ENCODE results near the gene MROH2A.
"Not testable (repeated sequence)": the region's sequence is repeated elsewhere in the genome, so short reads cannot be mapped to it uniquely, and the experiment has no call there.

The MROH2A gene, protein sequence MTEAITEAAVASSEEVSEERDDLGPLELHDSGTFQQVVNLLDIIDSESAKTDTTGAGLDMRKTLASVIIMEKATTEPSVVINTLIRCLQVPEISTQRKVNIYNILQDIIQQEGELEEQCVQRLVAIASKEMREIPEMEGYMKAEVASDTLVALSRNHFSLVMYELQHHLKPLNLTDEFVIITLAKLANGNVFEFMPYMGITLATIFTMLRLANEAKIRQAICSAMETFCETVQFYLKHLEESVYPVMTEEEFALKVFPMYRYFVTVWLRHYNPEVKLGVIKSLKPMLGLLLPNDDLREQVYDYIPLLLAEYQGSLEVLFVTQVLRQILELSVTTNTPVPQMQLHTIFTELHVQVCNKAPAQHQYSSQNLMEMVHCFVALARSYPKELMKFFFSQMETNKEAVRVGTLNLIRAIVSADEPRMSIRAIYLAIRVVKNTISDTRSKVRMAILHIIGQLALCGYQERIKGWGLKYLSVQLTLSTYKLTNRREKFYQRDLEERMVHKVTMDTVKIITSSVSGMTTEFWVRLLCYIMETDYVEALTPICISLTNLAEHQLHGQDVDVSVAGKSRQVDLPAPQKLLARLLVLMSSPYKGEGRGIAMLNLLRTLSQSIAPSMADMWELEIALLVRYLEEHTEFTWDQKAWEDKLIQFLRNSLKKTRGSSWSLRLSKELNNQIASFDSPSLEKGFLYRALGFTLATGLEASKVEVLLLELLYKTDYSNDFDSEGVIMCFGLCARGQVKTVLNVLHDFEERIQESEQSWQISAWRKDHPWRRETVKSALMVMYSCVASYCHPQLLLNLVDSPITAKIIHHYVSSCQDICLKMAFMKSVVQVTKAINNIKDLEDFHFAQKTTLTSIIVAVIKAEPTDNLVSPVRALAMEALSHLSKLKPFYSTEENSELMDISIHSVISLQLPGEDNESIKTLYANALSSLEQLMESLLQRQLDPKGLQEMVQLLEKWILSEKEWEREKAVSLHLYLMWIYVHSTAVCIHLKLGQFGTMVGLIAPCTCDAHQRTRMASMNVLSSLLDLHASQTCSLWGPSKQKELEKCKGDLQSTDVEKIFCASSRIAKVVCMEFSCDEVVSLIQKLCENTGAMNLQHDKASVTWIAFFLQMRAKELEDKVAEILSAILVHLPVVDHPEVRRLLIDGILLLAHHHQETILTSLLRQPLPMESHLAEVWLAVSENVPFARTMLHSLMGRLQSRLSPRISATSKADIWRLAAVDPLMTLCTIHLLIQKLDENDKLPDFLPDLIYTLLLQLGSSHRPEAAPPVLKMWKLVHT (N-terminal part only)

DNA sequence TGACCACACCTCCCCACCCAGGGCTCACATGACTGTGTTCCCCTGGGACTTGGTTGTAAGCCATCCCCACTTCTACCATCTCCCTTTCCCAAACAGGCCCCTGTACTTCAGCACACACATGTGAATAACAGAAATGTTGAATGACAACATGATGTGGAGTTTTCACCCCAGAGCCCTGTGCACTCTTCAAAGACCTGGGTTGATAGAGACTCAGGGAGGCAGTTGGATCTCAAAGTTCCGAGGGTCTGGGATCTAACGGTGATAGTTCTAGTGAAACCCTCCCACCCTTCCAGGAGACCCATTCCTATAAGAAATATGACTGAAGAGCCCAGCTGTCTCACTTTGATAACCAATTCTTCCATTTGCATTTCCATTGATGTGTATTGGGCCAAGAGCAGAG is at the start of gene MROH2A:
Gene MROH2A, plus strand, starts transcription at position 301 of the 400 bp plus-strand sequence. CDS start 1,029 bp downstream, outside the sequence.
- TF ChIP-seq JUND (IDR thresholded peaks at IDR 0.05; ENCODE audit: low read depth), result no peak
- in situ Hi-C loops (cut with HindIII; ENCODE audit: low pct_unique_long_range_greater_than_20kb, low sequenced_read_pairs), result no loop called here

DNA sequence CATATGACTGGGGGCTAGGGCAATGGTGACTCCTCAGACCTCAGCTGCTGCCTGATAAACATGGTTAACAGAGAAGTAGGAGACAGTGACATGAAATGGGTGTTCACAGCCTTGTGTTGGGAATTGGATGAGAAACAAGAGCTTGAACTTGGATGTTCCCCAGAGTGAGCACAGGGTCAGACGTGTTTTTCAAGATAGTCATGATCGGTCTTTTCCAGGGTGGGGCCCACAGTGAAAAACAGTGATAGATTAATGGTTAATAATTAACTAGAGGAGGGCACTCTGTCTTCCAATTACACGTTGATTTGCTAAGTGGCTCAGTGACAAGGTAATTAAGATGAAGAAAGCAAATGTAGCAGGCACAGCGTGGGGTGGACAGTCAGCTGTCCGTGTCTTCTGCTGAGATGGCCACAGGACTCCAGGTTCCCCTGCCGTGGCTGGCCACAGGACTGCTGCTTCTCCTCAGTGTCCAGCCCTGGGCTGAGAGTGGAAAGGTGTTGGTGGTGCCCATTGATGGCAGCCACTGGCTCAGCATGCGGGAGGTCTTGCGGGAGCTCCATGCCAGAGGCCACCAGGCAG is 49.3 kb upstream of the MROH2A start, which contains the start of gene UGT1A3:
Gene UGT1A3, plus strand, starts transcription at position 320 of the 579 bp plus-strand sequence. Its CDS starts 85 bp downstream, at position 405.
- DNase-seq (ENCODE audit: low read depth in 1 of 2, low spot score in 1 of 2), result no peak
- in situ Hi-C loops (cut with HindIII; ENCODE audit: low pct_unique_long_range_greater_than_20kb, low sequenced_read_pairs), result no loop called here
- TF ChIP-seq JUND (IDR thresholded peaks at IDR 0.05; ENCODE audit: low read depth), result no peak

More for the DNA sequence above, at the start of gene MROH2A:
- DNase-seq (ENCODE audit: low read depth in 1 of 2, low spot score in 1 of 2), result no peak

DNA sequence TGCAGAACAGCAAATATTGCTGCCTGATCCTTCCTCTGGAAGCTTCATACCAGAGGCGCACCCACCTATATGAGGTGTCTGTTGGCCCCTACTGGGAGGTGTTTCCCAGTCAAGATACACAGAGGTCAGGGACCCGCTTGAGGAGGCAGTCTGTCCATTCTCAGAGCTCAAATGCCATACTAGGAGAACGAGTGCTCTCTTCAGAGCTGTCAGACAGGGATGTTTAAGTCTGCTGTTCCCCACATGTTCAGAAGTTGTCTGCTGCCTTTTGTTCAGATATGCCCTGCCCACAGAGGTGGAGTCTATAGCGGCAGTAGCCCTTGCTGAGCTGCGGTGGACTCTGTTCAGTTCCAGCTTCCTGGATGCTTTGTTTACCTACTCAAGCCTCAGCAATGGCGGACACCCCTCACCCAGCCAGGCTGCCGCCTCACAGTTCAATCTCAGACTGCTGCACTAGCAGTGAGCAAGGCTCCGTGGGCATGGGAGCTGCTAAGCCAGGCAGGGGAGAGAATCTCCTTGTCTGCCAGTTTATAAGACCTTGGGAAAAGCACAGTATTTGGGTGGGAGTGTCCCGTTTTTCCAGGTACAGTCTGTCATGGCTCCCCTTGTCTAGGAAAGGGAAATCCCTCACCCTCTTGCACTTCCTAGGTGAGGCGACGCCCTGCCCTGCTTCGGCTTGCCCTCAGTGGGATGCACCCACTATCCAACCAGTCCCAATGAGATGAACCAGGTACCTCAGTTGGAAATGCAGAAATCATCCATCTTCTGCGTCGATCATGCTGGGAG is 41.1 kb upstream of the MROH2A start:
- in situ Hi-C loops (cut with HindIII; ENCODE audit: low pct_unique_long_range_greater_than_20kb, low sequenced_read_pairs); DNase-seq (ENCODE audit: low read depth in 1 of 2, low spot score in 1 of 2): not testable (repeated sequence)

DNA sequence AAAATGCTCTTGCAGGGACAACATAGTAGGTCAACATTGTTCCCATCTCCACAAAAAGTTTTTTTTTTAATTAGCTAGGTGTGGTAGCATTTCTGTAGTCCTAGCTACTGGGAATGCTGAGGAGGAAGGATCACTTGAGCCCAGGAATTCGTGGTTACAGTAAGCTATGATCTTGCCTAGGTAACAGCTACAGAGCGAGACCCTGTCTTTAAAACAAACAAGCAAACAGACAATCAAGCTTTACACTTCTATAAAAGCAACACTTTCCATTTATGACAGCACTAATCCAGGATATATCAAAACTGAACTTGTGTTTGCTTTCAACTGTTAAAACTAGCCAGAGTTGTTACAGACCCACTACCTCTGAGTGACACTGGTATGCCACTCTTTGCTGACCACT is 37.3 kb upstream of the MROH2A start:
- in situ Hi-C loops (cut with HindIII; ENCODE audit: low pct_unique_long_range_greater_than_20kb, low sequenced_read_pairs), result no loop called here
- TF ChIP-seq JUND (IDR thresholded peaks at IDR 0.05; ENCODE audit: low read depth), result no peak
- no peak for DNase-seq (ENCODE audit: low read depth in 1 of 2, low spot score in 1 of 2)

DNA sequence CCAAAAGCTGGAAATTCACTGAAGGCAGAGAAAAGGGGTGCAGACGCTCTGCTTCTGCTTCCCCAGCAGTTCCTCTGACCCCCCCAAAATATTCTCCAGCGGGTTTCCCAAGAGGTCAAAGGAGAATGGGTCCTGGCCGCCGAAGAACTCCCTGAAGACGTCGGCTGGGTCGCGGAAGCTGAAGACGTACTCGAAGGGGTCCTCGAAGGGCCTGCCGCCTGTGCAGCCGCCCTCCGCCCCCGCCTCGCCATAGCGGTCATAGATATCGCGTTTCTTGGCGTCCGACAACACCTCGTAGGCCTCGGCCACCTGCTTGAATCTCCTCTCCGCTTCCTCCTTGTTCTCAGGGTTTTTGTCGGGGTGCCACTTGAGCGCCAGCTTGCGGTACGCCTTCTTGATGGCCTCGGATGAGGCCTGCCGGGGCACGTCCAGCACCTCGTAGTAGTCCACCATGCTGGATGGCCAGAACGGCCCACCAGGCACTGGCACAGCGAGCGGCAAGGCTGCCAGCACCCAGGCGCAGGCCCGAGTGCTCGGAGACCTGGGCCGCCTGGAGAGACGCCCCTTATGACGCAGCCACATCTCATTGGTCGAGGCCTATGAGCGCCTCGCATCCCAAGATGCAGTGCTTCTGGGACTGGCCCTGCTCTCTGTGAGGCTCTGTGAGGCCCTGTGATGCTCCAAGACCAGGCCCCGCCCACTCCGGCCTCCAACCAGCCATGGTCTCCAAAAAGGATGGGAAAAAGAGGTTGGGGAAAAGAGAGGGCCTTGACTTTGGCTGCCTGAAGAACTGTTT is 34.5 kb upstream of the MROH2A start:
- in situ Hi-C loops (cut with HindIII; ENCODE audit: low pct_unique_long_range_greater_than_20kb, low sequenced_read_pairs), result no loop called here
- TF ChIP-seq JUND (IDR thresholded peaks at IDR 0.05; ENCODE audit: low read depth), result no peak
- no peak for DNase-seq (ENCODE audit: low read depth in 1 of 2, low spot score in 1 of 2)

DNA sequence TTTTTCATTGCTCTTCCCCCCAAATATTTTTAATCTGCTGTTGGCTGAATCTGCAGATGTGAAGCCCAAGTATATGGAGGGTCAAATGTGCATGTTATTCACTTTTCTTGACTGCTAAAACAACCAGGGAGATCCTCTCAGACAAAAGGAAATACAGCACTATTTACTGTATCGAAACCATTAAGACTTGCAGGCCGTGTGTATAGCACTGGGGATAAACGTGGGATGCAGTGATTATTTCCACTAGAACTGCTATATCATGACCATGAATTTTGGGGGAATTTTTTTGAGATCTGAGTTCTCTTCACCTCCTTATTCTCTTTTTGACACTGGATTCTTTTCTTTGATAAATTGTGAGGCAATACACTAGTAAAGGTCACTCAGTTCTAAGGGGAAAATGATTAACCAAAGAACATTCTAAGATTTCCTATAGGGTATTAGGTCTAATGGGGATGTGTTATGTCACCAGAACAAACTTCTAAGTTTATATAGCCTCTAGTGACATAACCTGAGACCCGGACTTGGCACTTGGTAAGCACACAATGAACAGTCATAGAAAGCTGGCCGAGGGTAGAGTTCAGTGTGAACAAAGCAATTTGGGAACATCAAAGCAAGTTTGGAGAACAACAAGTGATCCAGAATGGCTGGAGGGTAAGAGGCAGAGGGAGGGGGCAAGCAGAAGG is 32.9 kb upstream of the MROH2A start:
- in situ Hi-C loops (cut with HindIII; ENCODE audit: low pct_unique_long_range_greater_than_20kb, low sequenced_read_pairs), result no loop called here
- DNase-seq (ENCODE audit: low read depth in 1 of 2, low spot score in 1 of 2), result no peak
- no peak for TF ChIP-seq JUND (IDR thresholded peaks at IDR 0.05; ENCODE audit: low read depth)

DNA sequence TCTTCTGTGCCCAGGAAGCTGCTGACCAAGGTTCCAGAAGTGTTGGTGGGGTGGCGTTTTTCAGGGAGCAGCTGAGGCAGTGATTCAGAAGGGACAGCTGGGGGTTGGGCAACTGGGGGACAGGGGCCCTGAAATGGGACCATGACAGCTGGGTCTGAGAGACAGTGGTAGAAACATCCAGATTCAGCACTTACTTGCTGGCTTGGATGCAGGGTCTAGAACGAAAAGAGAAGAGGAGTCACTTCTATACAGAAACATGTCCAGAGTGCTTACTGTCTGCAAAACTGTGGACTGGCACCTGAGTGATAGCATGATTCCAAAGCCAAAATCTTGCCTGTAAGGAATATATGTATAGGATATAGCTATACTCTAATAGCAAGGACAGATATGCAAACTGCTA is 32.3 kb upstream of the MROH2A start:
- in situ Hi-C loops (cut with HindIII; ENCODE audit: low pct_unique_long_range_greater_than_20kb, low sequenced_read_pairs); DNase-seq (ENCODE audit: low read depth in 1 of 2, low spot score in 1 of 2): not testable (repeated sequence)

DNA sequence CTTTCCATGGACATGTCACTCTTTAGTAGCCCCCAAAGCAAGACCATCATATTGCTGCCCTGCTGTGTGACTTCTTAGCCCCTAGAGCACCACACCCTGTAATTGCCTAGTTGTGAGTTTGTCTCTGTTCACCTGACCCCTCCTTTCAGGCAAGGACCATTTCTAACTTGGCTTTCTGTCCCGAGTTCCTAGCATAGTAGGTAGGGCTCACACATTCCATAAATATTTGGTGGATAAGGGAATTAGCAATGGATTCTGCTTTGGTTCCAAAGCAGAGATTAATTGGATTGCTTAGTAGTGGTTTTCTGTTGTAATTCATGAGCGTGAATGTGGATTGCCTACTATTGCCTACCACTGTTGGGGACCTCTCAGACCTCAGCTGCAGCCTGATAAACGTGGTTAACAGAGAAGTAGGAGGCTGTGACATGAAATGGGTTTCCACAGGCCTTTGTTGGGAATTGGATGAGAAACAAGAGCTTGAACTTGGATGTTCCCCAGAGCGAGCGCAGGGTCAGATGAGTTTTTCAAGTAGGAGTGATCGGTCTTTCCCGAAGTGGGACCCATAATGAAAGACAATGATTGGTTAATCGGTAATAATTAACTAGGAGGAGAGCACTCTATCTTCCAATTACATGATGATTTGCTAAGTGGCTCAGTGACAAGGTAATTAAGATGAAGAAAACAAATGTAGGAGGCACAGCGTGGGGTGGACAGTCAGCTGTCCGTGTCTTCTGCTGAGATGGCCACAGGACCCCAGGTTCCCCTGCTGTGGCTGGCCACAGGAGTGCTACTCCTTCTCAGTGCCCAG is 31.5 kb upstream of the MROH2A start:
- no peak for TF ChIP-seq JUND (IDR thresholded peaks at IDR 0.05; ENCODE audit: low read depth)
- in situ Hi-C loops (cut with HindIII; ENCODE audit: low pct_unique_long_range_greater_than_20kb, low sequenced_read_pairs), result no loop called here
- no peak for DNase-seq (ENCODE audit: low read depth in 1 of 2, low spot score in 1 of 2)

DNA sequence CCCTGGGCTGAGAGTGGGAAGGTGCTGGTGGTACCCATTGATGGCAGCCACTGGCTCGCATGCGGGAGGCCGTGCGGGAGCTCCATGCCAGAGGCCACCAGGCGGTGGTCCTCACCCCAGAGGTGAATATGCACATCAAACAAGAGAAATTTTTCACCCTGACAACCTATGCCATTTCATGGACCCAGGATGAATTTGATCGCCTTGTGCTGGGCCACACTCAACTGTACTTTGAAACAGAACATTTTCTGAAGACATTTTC is 30.9 kb upstream of the MROH2A start:
- TF ChIP-seq JUND (IDR thresholded peaks at IDR 0.05; ENCODE audit: low read depth), result no peak
- in situ Hi-C loops (cut with HindIII; ENCODE audit: low pct_unique_long_range_greater_than_20kb, low sequenced_read_pairs), result no loop called here
- DNase-seq (ENCODE audit: low read depth in 1 of 2, low spot score in 1 of 2), result no peak

DNA sequence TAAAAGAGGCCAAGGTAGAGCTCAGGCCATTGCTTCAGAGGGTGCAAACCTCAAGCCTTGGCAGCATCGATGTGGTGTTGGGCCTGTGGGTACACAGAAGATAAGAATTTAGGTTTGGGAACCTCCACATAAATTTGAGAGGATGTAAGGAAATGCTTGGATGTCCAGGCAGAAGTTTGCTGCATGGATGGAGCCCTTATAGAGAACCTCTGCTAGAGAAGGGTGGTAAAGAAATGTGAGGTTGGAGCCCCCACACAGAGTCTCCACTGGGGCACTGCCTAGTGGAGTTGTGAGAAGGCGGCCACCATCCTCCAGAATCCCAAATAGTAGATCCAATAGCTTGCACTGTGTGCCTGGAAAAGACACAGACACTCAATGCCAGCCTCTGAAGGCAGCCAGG is 27.4 kb upstream of the MROH2A start:
- in situ Hi-C loops (cut with HindIII; ENCODE audit: low pct_unique_long_range_greater_than_20kb, low sequenced_read_pairs); DNase-seq (ENCODE audit: low read depth in 1 of 2, low spot score in 1 of 2): not testable (repeated sequence)

DNA sequence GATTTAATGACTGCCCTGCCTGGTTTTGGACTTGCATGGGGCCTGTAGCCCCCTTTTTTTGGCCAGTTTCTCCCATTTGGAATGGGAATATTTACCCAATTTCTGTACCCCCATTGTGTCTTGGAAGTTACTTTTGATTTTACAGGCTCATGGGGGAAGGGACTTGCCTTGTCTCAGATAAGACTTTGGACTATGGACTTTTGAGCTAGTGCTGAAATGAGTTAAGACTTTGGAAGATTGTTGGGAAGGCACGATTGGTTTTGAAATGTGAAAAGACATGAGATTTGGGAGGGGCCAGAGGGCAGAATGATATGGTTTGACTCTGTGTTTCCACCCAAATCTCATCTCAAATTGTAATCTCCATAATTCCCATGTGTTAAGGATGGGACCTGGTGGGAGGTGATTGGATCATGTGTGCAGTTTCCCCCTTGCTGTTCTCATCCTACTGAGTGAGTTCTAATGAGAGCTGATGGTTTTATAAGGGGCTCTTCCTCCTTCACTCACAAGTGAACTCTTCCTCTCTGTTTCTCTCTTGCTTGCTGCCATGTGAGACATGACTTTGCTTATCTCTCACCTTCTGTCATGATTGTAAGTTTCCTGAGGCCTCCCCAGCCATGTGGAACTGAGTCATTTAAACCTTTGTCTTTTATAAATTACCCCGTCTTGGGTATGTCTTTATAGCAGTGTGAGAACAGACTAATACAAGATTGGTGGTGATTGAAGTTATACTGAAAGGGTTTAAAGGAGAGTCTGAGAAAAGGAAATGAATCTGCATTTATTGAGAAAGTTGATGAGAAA is 26.7 kb upstream of the MROH2A start:
- in situ Hi-C loops (cut with HindIII; ENCODE audit: low pct_unique_long_range_greater_than_20kb, low sequenced_read_pairs); DNase-seq (ENCODE audit: low read depth in 1 of 2, low spot score in 1 of 2): not testable (repeated sequence)

Data from T47D (cell line).